HFFc6 (cell line): Measurements from ENCODE around the gene ZNF496. TPM values are rescaled to one million over a fixed set of nuclear protein-coding genes. Genes with fewer than 3 reads are reported as not detected.

ENCODE experiments used
- DNase-seq: peaks from one replicate; pipeline ENCODE4 v3.0.0-alpha.2; 2018
- H3K27ac Mint-ChIP-seq: 2 replicates; pipeline ENCODE4 v1.8.0; 2020; ENCODE audit warnings: mild to moderate bottlenecking, mixed read lengths
- H3K27me3 Mint-ChIP-seq: 2 replicates; pipeline ENCODE4 v1.8.0; 2021; ENCODE audit warnings: mild to moderate bottlenecking, moderate library complexity, mixed read lengths; ENCODE audit not compliant: insufficient read depth
- H3K36me3 Mint-ChIP-seq: 2 replicates; pipeline ENCODE4 v1.8.0; 2021; ENCODE audit warnings: low read depth, mixed read lengths
- H3K4me1 Mint-ChIP-seq: 2 replicates; pipeline ENCODE4 v1.8.0; 2020; ENCODE audit warnings: low read depth, mixed read lengths
- H3K4me3 Mint-ChIP-seq: 2 replicates; pipeline ENCODE4 v1.8.0; 2020; ENCODE audit warnings: mild to moderate bottlenecking, moderate library complexity, mixed read lengths
- H3K9me3 Mint-ChIP-seq: 2 replicates; pipeline ENCODE4 v1.8.0; 2020; ENCODE audit warnings: mild to moderate bottlenecking, mixed read lengths
- CTCF ChIP-seq: fragments of 200-600 bp; sonication (generic); IDR thresholded peaks from 2 replicates; pipeline ENCODE4 v1.5.0; 2021; ENCODE audit warnings: antibody characterized with exemption, mild to moderate bottlenecking
- total RNA-seq, 6 experiments: library from RNA; stranded (reverse); fragmentation: NEBNext Ultra II Directional; extraction: Animal tissue kit (Norgen Biotek cat#: 25700); gene quantifications; 2 replicates in 1 of 6; 3 replicates in 5 of 6; pipeline ENCODE4 v1.2.3, GENCODE V29; 2021

Gene ZNF496
- total RNA-seq, 6 experiments from 2014 or later, result 13.7 to 19.9 (median 17.1) TPM

- TF ChIP-seq CTCF, result no peak
- no peak overlapping the region for H3K4me3 Mint-ChIP-seq
- no peaks in the 10 kb centered on the region for H3K4me1 Mint-ChIP-seq
- H3K9me3 Mint-ChIP-seq, result no peaks in the 10 kb centered on the region
- H3K27me3 Mint-ChIP-seq, result no peaks in the 10 kb centered on the region
- no peak for DNase-seq
- no peak overlapping the region for H3K27ac Mint-ChIP-seq
- H3K36me3 Mint-ChIP-seq, result peaks cover 5% of the 10 kb centered on the region
Observed at GRCh38 chr1:247322849-247323586, 8.6 kb downstream of the ZNF496 start.

- no peaks in the 10 kb centered on the region for H3K4me1 Mint-ChIP-seq
- no peak overlapping the region for H3K27ac Mint-ChIP-seq
- H3K9me3 Mint-ChIP-seq, result no peaks in the 10 kb centered on the region
- no peak for TF ChIP-seq CTCF
- no peaks in the 10 kb centered on the region for H3K27me3 Mint-ChIP-seq
- H3K4me3 Mint-ChIP-seq, result no peak overlapping the region
- peaks cover 5% of the 10 kb centered on the region for H3K36me3 Mint-ChIP-seq
- no peak for DNase-seq
Observed at GRCh38 chr1:247322442-247322841, 9.2 kb downstream of the ZNF496 start.

- no peak for DNase-seq
- no peak overlapping the region for H3K4me3 Mint-ChIP-seq
- H3K27me3 Mint-ChIP-seq, result no peaks in the 10 kb centered on the region; the same call in 1 of the 2 replicates
- H3K4me1 Mint-ChIP-seq, result peaks cover 16% of the 10 kb centered on the region
- H3K9me3 Mint-ChIP-seq, result no peaks in the 10 kb centered on the region
- H3K27ac Mint-ChIP-seq, result no peak overlapping the region
- no peak for TF ChIP-seq CTCF
- H3K36me3 Mint-ChIP-seq, result peaks cover 11% of the 10 kb centered on the region
Observed at GRCh38 chr1:247317702-247318101, 14.0 kb downstream of the ZNF496 start.

- peaks cover 16% of the 10 kb centered on the region for H3K4me1 Mint-ChIP-seq
- no peaks in the 10 kb centered on the region for H3K9me3 Mint-ChIP-seq
- no peak overlapping the region for H3K4me3 Mint-ChIP-seq
- H3K27ac Mint-ChIP-seq, result 0 out of 2 replicates have a peak overlapping the region, but pooled peaks have one; percentile 80
- no peak for TF ChIP-seq CTCF
- H3K27me3 Mint-ChIP-seq, result no peaks in the 10 kb centered on the region; the same call in 1 of the 2 replicates
- H3K36me3 Mint-ChIP-seq, result peaks cover 11% of the 10 kb centered on the region
- DNase-seq, result no peak
Observed at GRCh38 chr1:247316590-247317197, 15.0 kb downstream of the ZNF496 start.

- DNase-seq, result no peak
- no peak overlapping the region for H3K4me3 Mint-ChIP-seq
- no peak for TF ChIP-seq CTCF
- H3K9me3 Mint-ChIP-seq, result no peaks in the 10 kb centered on the region
- H3K4me1 Mint-ChIP-seq, result no peaks in the 10 kb centered on the region
- H3K36me3 Mint-ChIP-seq, result peaks cover 63% of the 10 kb centered on the region
- no peak overlapping the region for H3K27ac Mint-ChIP-seq
- no peaks in the 10 kb centered on the region for H3K27me3 Mint-ChIP-seq
Observed at GRCh38 chr1:247304031-247304430, 27.6 kb downstream of the ZNF496 start.
